AG04450 (cell line): ENCODE results near the gene KEL. TPM values are rescaled to one million over a fixed set of nuclear protein-coding genes. Genes with fewer than 3 reads are reported as not detected.

Source experiments
- CTCF ChIA-PET: fragments of 300-600, 350-600 bp; formaldehyde crosslinking; extraction: SDS; loops from one replicate; lab custom pipeline; 2022; ENCODE audit warnings: antibody characterized with exemption, inconsistent platforms; lab: Charles Lee
- POLR2A ChIA-PET: fragments of 350-600 bp; formaldehyde crosslinking; extraction: SDS; loops from one replicate; lab custom pipeline; 2021; ENCODE audit warnings: antibody characterized with exemption, inconsistent platforms; lab: Yijun Ruan, JAX
- DNase-seq: peaks from one replicate; pipeline ENCODE4 v3.0.0-alpha.2; 2011; ENCODE audit warnings: low read depth, low spot score
- H3K27ac ChIP-seq: one replicate; pipeline ENCODE4 v1.5.1; 2012; ENCODE audit warnings: low read depth, low read length, control low read depth
- H3K27me3 ChIP-seq: one replicate; pipeline ENCODE4 v1.6.0; 2012; ENCODE audit warnings: low read length; ENCODE audit not compliant: control insufficient read depth, insufficient read depth
- H3K4me3 ChIP-seq: 2 replicates; pipeline ENCODE4 v1.5.1; 2011; ENCODE audit warnings: mild to moderate bottlenecking, low read depth, low read length, control low read depth
- H3K9me3 ChIP-seq: 2 replicates; pipeline ENCODE4 v1.5.1; 2012; ENCODE audit warnings: low read length; ENCODE audit not compliant: control insufficient read depth, insufficient read depth
- CTCF ChIP-seq: IDR thresholded peaks from 2 replicates; pipeline ENCODE4 v1.5.1; 2011; ENCODE audit warnings: low read depth, low read length, control low read depth, inconsistent platforms
- polyA plus RNA-seq: library from polyadenylated mRNA; depleted of rRNA; stranded (reverse); fragments of >200 nt; gene quantifications from 2 replicates; pipeline ENCODE4 v1.2.3, GENCODE V29; 2011

KEL gene
- polyA plus RNA-seq, 1 experiment: 0.09 TPM

- POLR2A ChIA-PET: no interaction called here
- no peak for TF ChIP-seq CTCF
Observed at GRCh38 chr7:142932386-142933091, 29.6 kb downstream of the KEL start.

GRCh38 chr7:142930126-142930730, 31.9 kb downstream of the KEL start:
- TF ChIP-seq CTCF: no peak
- H3K9me3 ChIP-seq: peaks cover 37% of the 10 kb centered on the region
- H3K27ac ChIP-seq: no peak overlapping the region
- ChIA-PET CTCF (no interaction called here), POLR2A (no interaction called here)
- no peaks in the 10 kb centered on the region for H3K27me3 ChIP-seq
- DNase-seq: no peak
- H3K4me3 ChIP-seq: no peak overlapping the region

More at GRCh38 chr7:142932386-142933091, 29.6 kb downstream of the KEL start:
- CTCF ChIA-PET: no interaction called here
- Histone ChIP-seq H3K4me3 (no peak overlapping the region), H3K27me3 (no peaks in the 10 kb centered on the region), H3K27ac (no peak overlapping the region), H3K9me3 (peaks cover 46% of the 10 kb centered on the region)
- no peak for DNase-seq

- DNase-seq: no peak
- no peak overlapping the region for H3K27ac ChIP-seq
- peaks cover 32% of the 10 kb centered on the region for H3K9me3 ChIP-seq
- H3K4me3 ChIP-seq: no peak overlapping the region
- ChIA-PET CTCF (interaction anchor here (1.2 kb wide), 1 partner anchor 288 kb away, joined by 4 read pairs; no protein-coding TSS in a partner anchor), POLR2A (no interaction called here)
- TF ChIP-seq CTCF: no peak
- no peaks in the 10 kb centered on the region for H3K27me3 ChIP-seq
Observed at GRCh38 chr7:142927949-142928348, 34.2 kb downstream of the KEL start.

GRCh38 chr7:142927085-142927745, 34.9 kb downstream of the KEL start:
- POLR2A ChIA-PET: no interaction called here
- DNase-seq: no peak
- CTCF ChIA-PET: no interaction called here

More at GRCh38 chr7:142927085-142927745, 34.9 kb downstream of the KEL start:
- no peak for TF ChIP-seq CTCF
- Histone ChIP-seq H3K27me3 (no peaks in the 10 kb centered on the region), H3K9me3 (peaks cover 26% of the 10 kb centered on the region), H3K27ac (no peak overlapping the region), H3K4me3 (no peak overlapping the region)
